GM18858 (cell line): ENCODE data around the gene MYO1F.
A peak's percentile ranks its signal among the peaks of the same experiment; 100 is the strongest.
"Not testable (repeated sequence)": the region's sequence is repeated elsewhere in the genome, so short reads cannot be mapped to it uniquely, and the experiment has no call there.

ENCODE experiments used
- ATAC-seq: cut with Tn5 transposase; IDR thresholded peaks from one replicate; pipeline ENCODE4 v1.9.1; 2021; ENCODE audit not compliant: unreplicated experiment

Gene MYO1F

DNA sequence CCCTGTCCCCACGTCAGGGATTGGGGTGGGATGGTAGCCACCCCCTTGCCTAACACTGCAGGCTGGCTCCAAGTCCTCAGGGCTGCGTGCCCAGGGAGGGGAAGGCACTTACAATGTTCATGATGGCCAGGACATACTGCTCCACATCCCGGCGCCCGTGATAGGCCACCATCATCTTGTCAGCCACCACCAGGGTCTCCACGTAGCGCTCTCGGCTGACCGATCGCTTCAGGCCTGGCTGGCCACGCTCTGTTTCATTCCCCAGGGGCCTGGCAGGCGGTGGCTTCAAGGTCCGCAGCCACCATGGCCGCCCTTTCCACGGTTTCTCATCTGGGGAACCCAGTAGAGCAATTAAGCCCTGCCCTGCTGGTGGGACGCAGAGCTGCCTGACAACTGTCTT lies 23.6 kb upstream of the MYO1F start:
- ATAC-seq = no peak

DNA sequence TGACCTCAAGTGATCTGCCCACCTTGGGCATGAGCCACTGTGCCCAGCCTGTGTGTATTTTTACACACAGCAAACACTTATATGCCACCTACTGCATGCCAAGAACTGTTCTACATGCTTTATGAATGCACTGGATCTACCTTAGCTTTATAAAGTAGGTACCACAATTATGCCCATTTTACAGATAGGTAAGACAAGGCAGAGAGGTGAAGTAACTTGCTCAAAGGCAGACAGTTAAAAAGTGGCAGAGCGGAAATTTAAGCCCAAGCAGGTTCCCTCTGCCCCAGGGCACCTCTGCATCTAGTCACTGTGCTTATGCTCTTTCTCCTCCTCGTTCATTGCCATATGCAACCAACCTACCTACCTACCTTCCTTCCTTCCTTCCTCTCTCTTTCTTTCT lies 22.8 kb upstream of the MYO1F start:
- no peak for ATAC-seq

DNA sequence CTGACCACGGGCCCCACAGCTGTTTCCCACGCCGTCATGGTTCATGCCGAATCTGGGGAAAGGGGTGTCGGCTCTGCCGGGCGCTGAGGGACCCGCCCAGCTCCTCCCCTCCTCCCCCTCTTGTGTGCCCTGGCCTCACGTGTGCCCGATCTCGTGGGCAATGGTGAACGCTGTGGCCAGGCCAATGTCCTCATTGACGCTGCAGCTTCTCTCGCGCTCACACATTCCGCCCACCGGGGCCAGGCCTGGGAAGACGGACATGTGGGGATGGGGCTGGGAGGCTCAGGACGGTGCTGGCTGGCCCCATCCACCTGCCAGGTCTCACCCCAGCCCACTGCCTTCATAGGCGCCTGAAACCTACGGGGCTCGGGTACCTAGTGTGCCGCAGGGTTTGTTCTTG lies 18.9 kb upstream of the MYO1F start:
- ATAC-seq = no peak

DNA sequence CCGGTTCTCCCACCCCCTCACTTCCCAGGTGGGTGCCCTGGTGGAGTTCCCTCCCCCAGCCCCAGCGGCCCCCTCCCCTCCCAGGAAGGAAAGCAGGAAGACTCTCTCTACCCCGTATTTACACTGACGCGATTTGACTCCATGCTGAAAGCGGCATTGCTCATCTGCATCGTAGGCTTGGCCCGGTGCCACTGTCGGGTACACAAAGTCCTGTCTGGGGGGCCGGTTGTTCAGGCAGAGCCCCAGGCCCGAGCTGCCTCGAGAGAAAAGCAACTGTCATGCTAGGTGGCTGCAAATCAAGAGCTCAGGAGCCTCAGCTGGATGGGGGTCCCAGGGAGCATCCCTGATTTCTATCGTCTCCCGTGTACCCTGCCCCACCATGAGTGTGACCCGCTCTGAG lies 18.4 kb upstream of the MYO1F start:
- no peak for ATAC-seq

DNA sequence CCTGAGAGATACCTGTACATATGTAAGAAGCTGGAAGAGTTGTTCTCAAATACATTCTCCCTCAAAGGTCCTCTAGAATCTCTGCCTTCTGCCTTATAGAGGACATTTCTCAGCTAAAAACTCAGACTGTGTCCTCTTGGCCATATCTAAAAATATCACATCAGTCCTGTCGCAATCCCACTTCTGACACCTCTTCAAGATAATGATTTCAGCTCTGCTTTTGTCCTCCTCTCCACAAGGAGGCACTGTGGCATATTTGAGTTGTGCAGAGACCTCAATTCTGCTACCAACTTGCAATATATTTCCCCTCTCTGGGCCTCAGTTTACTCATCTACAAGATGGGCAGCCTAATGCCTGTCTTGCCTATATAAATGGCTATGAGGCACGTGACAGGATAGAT lies 16.7 kb upstream of the MYO1F start:
- ATAC-seq = no peak

DNA sequence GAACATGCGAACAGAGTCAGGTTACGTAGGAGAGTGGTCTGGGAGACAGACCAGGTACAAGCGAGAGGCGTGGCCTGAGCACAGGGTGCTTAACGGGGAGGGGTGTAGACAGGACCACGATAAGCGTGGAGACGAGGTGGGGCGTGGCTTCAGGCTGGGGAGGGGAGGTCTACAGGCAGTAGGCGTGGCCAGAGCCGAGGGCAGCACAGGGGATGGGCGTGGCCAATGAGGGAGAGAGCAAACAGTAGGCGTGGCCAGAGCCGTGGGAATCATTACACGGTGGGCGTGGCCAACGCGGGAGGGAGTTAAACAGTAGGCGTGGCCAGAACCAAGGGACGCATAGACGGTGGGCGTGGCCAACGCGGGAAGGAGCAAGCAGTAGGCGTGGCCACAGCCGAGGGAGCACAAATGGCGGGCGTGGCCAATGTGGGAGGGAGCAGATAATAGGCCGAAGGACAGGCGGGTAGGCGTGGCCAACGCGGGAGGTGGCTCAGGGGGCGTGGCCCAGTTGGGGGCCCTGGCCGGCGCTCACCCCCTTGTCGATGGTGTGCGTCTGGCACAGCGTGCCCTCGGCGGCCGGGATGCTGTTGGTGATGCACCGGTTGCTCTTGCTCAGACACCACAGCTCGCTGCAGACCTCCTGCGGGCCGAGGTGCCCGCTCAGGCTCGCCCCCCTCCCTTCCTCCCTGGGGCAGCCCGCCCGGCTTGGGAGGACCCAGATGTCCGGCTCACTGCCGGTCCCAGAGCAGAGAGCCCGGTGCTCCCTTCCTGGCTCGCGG lies 15.2 kb upstream of the MYO1F start:
- no peak for ATAC-seq

DNA sequence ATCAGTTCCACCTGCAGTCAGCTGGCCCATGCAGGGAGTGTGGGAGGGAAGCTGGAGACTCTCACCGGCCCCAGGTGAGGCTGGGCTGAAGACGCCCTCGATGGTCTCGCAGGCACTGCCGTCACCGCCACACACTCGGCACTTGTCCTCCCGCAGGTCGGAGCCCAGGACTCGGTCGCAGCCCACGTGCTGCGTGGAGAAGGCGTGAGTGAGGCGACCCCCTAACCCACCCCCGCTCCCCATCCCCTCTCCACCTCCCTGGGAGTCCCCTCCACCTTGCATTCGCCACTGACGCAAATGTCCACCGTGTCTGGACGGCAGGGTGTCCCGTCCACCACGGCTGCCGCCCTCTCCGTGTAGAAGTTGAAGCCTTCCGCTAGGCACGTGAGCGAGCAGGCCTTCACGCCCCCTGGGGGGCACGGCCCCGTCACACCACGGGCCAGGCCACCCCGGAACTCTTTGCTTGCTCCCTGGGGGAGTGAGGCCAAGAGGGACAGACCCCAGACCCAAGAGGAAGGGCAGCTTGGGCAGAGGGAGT lies 12.0 kb upstream of the MYO1F start:
- ATAC-seq = no peak

DNA sequence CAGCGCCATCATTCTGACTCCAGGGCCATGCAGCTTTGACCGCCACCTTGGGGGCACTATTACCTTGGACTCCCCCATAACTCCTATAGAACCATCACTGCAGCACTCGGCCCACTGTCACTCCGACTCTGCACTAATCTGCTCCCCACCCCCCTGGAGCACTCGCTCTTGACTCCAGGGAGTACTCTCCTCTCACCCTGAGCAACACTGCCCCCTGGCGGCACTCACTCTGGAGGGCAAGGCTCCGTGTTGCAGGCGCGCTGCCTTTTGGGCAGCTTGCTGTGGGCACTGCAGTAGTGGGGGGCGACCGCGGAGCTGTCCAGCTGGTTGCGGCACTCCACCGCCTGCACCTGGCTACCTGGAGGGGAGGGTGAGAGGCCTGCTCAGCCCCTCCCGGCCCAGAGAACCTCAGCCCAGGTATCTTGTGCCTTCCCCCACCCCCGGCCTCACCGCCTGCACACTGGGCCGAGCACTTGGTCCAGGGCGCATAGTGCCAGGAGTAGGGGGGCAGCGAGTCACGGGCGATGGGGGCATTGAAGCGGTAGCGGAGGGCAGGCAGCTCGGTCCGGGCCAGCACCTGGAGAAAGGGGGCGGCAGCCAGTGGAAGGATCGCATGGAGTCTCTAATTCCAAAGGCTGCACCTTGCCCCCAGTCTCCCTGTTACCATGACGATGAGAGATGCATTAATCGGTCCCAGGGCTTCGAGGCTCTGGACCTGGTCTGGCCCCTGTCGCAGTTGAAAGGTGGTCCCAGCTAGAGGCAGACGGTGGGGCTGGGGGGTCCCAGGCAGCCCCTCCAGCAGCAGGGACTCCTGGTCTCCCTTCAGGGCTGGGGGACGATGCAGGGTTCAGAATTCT lies 8.9 kb upstream of the MYO1F start:
- no peak for ATAC-seq

DNA sequence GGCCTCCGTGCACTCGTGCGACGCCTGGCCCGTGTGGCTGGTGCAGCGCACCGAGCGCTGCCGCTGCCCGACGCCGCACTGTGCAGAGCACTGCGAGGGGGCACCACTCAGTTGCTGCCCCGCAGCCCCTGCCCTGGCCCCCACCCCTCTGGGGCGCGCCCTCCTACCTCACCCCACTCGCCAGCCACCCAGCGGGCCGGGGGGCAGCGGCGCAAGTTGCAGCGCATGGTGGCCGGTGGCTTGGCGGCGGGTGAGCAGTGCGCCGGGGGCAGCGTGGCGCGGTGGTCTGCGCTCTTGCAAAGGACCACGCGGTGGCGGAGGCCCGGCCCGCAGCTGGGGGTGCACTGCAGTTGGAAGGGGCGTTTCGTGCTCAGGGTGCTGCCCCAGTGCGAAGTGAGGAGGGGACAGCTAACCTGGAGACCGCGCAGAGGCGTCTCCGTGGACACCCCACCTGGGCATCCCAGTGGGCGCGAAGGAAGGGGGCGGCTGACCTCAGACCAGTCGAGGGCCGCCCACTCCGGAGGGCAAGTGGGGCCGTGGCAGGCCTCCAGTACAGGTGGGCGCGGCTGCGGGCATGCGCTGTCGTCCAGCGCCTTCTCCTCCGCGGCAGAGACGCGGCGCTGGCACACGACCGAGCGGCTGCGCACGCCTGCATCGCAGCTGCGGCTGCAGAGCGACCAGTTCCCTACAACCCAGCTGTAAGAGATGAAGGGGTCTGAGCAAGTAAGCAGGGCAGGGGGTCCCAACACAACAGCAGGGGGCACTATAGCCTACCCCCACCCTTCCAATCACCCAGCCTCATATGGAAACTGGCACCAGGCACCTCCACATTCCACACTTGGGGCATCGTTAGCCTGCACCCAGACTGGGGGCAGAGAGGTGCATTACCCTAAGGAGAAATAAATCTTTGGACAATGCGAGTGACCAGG lies 8.0 kb upstream of the MYO1F start:
- no peak for ATAC-seq

DNA sequence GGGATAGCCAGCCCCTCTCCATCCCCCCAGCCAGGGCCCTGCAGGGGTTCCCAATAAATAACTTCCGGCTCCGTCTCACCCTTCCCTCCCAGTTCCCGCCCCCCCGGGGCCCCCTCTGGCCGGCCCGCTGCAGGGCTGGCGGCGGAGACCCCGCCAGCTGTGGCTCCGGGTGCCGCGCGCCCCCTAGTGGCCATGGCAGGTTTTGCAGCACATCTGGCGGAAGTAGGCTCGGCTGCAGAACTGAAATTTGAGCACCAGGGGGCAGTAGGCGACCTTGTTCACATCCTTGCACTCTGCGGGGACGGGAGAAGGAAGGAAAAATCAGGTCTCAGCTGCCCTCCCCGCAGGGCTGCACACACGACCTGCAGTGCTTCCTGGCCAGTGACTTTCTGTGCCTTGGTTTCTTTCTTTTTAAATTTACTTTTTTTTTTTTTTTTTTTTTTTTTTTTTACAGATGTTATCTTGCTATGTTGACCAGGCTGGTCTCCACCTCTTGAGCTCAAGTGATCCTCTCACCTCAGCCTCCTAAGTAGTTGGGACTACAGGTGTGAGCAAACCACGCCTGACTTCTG lies 3.6 kb upstream of the MYO1F start:
- ATAC-seq = no peak

DNA sequence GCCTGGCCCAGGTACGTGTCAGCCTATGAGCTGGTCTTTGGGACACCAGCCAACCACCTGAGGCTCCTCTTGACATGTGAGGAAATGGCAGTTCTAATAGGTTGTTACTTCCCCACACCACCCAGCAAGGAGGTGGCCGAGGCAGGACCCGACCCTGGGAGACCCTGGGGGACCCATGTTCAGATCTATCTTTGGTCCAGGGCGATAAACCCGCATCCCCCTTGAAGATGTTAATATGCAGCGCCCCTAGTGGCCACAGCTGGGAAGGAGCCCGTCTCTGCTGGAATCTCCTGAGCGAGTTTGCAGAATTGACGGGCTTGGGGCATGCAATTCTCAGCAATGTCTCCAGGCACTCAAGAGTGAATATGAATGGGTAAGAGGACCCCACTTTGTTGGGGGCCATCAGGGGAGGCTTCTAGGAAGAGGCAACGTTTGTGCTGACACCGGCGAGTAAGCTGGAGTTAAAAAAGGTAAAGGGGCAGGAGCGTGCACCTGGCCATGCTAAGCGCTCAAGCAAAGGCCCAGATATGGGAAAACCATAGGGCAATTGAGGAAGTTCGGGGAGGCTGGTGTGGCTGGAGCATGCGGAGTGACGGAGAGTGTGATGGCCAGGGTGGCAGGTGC lies 1.5 kb upstream of the MYO1F start:
- no peak for ATAC-seq

DNA sequence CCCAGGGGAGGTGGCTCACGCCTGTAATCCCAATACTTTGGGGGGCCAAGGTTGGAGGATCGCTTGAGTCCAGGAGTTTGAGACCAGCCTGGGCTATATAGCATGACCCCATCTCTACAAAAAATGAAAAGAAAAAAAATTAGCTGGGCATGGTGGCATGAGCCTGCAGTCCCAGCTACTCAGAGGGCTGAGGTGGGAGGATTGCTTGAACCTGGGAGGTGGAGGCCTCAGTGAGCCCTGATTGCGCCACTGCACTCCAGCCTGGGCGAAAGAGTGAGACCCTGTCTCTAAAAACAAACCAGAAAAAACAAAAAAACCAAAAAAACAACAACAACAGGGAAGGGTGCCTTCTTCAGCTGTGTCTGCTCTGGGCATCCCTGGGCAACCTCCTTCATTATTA lies 499 bp upstream of the MYO1F start:
- no peak for ATAC-seq

DNA sequence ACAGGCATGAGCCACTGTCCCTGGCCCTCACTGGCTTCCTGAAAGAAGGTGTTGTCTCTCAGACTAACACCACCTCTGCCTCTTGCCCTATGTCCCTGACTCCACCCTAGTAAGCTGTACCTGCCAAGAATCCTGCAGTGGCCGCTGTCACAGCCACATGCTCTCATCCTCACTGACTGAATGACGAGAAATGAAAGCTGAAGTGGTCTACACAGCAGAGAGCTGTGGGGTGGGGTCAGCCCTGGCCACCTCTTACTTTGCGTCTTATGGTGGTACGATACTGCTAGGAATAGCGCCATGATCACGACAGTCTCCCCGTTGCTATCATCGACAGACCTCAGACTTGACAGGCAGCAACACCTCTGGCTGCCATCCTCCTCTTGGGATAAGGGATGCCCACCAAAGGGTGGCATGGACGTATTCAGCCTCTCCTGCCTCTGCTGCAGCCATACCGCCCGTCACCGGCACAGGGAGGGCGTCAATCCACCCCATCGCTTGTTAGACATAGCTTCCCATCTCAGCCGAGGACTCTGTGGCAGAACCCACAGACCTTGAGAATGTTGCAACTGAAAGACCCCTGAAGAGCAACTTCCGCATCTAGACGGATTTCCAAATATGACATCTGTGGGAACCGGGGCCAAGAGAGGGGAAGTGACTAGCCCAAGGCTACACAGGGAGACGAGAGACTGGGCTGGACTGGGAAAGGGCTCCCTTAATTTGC lies 809 bp downstream of the MYO1F start:
- no peak for ATAC-seq

DNA sequence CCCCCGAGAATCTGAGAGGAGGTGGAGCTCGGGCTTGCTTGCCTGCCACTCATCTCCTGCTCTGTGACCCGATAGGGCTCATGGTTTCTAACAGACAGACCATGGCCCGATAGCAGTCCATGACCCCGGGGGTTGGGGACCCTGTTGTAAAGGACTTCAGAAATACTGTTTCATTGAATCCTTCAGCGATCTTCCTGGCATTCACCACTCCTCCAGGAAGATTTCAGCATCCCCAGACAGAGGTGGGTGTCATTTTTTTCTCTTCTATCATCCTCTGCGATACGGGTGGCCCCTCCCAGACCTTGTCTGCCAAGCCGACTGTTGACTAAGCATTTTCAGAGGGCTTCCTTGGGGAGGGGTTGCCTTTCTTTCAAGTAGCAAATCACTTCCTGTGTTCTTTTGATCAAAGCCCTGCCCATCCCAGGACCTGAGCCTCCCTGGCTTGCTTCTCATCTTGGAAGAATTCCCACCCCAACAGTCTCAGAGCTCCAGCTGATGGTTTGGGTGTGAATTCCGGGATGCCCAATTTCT lies 1.7 kb downstream of the MYO1F start:
- no peak for ATAC-seq

DNA sequence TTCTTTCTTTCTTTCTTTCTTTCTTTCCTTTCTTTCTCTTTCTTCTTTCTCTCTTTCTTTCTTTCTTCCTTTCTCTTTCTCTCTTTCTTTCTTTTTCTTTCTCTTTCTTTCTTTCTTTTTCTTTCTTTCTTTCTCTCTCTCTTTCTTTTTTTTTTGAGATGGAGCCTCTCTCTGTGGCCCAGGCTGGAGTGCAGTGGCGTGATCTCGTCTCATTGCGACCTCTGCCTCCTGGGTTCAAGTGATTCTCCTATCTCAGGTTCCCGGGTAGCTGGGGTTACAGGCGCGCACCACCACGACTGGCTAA lies 2.7 kb downstream of the MYO1F start:
- not testable (repeated sequence) for ATAC-seq

DNA sequence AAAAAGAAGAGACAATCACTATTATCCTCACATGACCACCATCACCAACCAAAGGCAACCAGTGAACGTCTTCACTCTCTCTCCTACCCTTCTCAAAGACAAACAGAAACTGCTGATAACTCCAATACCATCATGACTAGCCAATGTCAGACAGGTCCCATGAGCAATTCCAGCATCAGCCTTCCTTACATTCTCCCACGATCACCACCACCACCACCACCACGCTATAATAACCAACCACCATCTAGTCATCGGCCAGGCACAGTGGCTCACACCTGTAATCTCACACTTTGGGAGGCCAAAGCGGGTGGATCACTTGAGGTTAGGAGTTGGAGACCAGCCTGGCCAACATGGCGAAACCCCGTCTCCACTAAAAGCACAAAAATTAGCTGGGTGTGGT lies 3.9 kb downstream of the MYO1F start:
- ATAC-seq = no peak

DNA sequence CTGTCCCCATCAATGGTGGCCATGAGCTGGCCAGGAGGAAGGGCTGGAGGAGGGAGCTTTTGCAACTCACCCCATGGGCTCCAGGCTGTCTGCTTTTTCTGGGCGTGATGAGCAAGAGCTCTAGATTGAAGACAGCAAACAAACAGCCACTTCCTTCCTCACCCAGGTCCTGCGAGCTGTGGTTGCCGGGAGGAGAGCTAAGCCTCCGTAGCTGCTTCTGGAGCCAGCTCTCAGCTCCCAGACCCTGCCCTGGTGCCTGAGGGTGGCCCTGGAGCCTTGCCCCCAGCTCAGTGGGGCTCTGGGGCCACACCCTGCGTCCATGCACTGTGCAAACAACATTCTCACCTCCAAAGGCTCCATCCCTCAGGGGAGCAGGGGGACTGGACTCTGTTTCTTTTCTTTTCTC lies 6.2 kb downstream of the MYO1F start:
- ATAC-seq = no peak

DNA sequence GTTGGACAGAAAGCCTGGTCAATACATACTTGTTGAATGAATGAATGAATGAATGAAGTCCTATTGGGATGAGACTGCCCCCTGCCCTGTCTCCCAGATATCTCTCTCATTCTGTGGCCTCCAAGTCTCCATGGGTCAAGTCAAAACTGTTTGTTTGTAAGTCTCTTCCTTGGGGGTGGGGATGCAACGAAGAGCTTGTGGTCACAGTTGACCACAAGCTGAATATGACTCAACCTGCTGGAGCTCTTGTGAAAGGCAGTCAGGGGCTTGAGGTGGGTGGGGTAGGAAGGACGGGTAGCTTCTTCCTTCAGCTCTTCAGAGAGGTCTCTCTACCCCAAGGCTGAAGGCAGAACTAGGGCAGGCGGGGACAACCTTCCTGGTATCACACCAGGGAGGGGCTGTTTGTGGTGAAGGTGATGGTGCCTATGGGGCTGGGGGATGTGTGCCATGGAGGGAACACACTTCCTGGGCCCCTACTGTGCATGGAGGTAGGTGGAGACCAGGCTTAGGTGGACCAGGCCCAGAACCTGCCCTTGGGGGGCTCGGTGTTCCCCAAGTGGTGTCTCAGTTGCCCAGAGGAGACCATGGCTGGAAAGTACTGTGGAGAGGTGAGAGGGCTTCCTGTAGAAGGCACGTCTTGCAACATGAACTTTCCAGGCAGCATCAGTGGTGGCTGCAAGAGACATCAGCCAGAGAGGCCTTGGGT lies 8.0 kb downstream of the MYO1F start:
- ATAC-seq = peak; percentile 44
